Body of pancreas (tissue), 4 donors: ENCODE measurements around the gene CABP1. TPM values are rescaled to one million over a fixed set of nuclear protein-coding genes. Genes with fewer than 3 reads are reported as not detected.

Experiments used
- ATAC-seq: fragments of 150-250 bp; one replicate; pipeline ENCODE4 v1.9.1; 2016
- DNase-seq, 4 donors: peaks; one replicate each; pipeline ENCODE4 v3.0.0-alpha.2; 2019
- H3K27ac ChIP-seq, 4 donors: fragments of 200-600 bp; sonication (generic); 1 replicate in 3 of 4; 2 replicates in 1 of 4; pipeline versions ENCODE4 v1.5.1 to v1.6.1; 2016 to 2019; ENCODE audit warnings: mild to moderate bottlenecking in 1 of 4, mixed read lengths in 1 of 4, moderate library complexity in 1 of 4
- H3K27me3 ChIP-seq, 2 donors: fragments of 200-600 bp; sonication (generic); one replicate each; pipeline ENCODE4 v1.6.0; 2016; ENCODE audit warnings: mild to moderate bottlenecking in 1 of 2
- H3K36me3 ChIP-seq, 2 donors: fragments of 200-600 bp; sonication (generic); replicated peaks in 1 of 2; 2 replicates each; pipeline ENCODE4 v1.5.1; 2016; ENCODE audit warnings: low read depth in 2 of 2; ENCODE audit not compliant: insufficient read depth in 1 of 2
- H3K4me1 ChIP-seq: fragments of 200-600 bp; sonication (generic); one replicate; pipeline ENCODE4 v1.6.0; 2016
- H3K4me3 ChIP-seq, 2 donors: fragments of 200-600 bp; sonication (generic); 1 replicate in 1 of 2; 2 replicates in 1 of 2; pipeline ENCODE4 v1.5.1; 2016 to 2019
- H3K9me3 ChIP-seq, 3 donors: fragments of 200-600 bp; sonication (generic); 1 replicate in 2 of 3; 2 replicates in 1 of 3; pipeline ENCODE4 v1.5.1; 2016
- POLR2A ChIP-seq, 3 donors: fragments of 450-650 bp; IDR thresholded peaks; one replicate each; pipeline ENCODE4 v1.6.1; 2016; ENCODE audit warnings: antibody characterized with exemption in 3 of 3, mild to moderate bottlenecking in 2 of 3
- WGBS, 2 donors: methylation state at CpG; one replicate each; pipeline ENCODE4 v1.1.5; 2017; 5-methylcytosine and 5-hydroxymethylcytosine counted together
- intact Hi-C: fragments of 100-400 bp; cut with DNase I; formaldehyde crosslinking; loops from one replicate; pipeline ENCODE4 v1.15.1; 2023
- total RNA-seq, 2 donors: library from RNA; depleted of rRNA; stranded (reverse); fragments of >200 nt; gene quantifications; one replicate each; pipeline ENCODE4 v1.1.0, GENCODE V29; 2016
- TF ChIP-seq, protein P1 (sequence below), 7 experiments: fragments of 450-650 bp in 4 of 7; fragments of 200-600 bp in 3 of 7; sonication (generic) in 3 of 7; IDR thresholded peaks; one replicate each; pipeline ENCODE4 v1.5.1; 2016 to 2019; ENCODE audit warnings: antibody characterized with exemption in 7 of 7

CABP1 gene
- total RNA-seq, 2 donors from 2014 or later: 0.33 to 1.0 TPM

DNA sequence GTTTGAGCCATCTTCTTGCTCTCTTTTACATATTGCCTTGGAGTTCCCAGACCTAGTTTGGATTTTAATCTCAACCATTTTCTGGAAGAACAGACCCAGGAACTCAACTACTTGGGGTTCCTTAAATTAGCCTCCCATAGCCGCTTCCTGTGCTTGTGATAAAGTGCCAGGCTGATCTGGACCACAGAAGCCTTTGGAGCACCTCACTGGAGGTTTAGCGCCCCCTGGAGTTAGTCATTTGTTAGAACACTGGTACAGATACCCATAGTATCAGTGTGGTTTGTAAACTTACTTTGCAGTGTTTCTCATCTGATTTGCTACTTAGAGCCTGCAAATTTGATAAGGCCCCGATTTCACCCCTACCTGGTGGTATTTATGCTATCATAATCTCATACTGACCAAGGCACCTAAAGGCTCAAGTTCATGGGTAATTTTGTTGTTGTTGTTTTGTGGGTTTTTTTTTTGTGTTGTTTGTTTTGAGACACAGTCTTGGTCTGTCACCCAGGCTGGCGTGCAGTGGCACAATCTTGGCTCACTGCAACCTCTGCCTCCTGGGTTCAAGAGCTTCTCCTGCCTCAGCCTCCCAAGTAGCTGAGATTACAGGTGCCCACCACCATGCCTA is 73.5 kb downstream of the CABP1 start:
- Histone ChIP-seq H3K9me3 (no peaks in the 10 kb centered on the region), H3K4me3 (no peak overlapping the region), H3K36me3 (peaks cover 0 to 13% of the 10 kb centered on the region in 2 donors), H3K27ac (no peak overlapping the region), H3K4me1 (peaks cover 28% of the 10 kb centered on the region), H3K27me3 (no peaks in the 10 kb centered on the region)
- 14 to 15% methylated on average over 4 of the region's 4 CpGs for WGBS, 2 donors
- intact Hi-C loops: no loop called here
- DNase-seq (peak; percentile 75 to 89 (median 77)), ATAC-seq (peak; percentile 58)
- no peak for TF ChIP-seq POLR2A (IDR thresholded peaks at IDR 0.05)
- TF ChIP-seq, protein P1, sequence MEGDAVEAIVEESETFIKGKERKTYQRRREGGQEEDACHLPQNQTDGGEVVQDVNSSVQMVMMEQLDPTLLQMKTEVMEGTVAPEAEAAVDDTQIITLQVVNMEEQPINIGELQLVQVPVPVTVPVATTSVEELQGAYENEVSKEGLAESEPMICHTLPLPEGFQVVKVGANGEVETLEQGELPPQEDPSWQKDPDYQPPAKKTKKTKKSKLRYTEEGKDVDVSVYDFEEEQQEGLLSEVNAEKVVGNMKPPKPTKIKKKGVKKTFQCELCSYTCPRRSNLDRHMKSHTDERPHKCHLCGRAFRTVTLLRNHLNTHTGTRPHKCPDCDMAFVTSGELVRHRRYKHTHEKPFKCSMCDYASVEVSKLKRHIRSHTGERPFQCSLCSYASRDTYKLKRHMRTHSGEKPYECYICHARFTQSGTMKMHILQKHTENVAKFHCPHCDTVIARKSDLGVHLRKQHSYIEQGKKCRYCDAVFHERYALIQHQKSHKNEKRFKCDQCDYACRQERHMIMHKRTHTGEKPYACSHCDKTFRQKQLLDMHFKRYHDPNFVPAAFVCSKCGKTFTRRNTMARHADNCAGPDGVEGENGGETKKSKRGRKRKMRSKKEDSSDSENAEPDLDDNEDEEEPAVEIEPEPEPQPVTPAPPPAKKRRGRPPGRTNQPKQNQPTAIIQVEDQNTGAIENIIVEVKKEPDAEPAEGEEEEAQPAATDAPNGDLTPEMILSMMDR (IDR thresholded peaks at IDR 0.05): peak; percentile 61 to 88 (median 81)

Other genes starting within 250 kb of the CABP1 start
- 100 to 1,000 TPM; 183 to 359 TPM for gene COX6A1, start 202.5 kb upstream of the CABP1 start, total RNA-seq
- 10 to 100 TPM in 1 of 2 donors, 1 to 10 TPM in 1; 2.3 to 11.2 TPM for gene TRIAP1, start 194.2 kb upstream of the CABP1 start, total RNA-seq
- gene GATC, start 194.2 kb upstream of the CABP1 start, total RNA-seq: 10 to 100 TPM; 16.9 to 24.1 TPM
- 10 to 100 TPM; 86.0 to 93.9 TPM for gene SRSF9, start 170.9 kb upstream of the CABP1 start, total RNA-seq
- gene DYNLL1, start 144.5 kb upstream of the CABP1 start, total RNA-seq: 100 to 1,000 TPM in 1 of 2 donors, 10 to 100 TPM in 1; 48.5 to 143 TPM
- 10 to 100 TPM in 1 of 2 donors, 1 to 10 TPM in 1; 9.6 to 24.1 TPM for gene COQ5, start 111.5 kb upstream of the CABP1 start, total RNA-seq
- 100 to 1,000 TPM in 1 of 2 donors, 10 to 100 TPM in 1; 62.5 to 124 TPM for gene RNF10, start 106.3 kb upstream of the CABP1 start, total RNA-seq
- 10 to 100 TPM; 23.9 to 45.8 TPM for gene POP5, start 59.2 kb upstream of the CABP1 start, total RNA-seq
- gene MLEC, start 46.5 kb downstream of the CABP1 start, total RNA-seq: 100 to 1,000 TPM in 1 of 2 donors, 10 to 100 TPM in 1; 54.7 to 107 TPM
- 10 to 100 TPM in 1 of 2 donors, 1 to 10 TPM in 1; 8.6 to 23.6 TPM for gene UNC119B, start 69.8 kb downstream of the CABP1 start, total RNA-seq
- 10 to 100 TPM; 33.5 to 55.0 TPM for gene ACADS, start 85.2 kb downstream of the CABP1 start, total RNA-seq